Left colon (tissue), 2 donors: ENCODE data around the gene TDRKH. TPM values are rescaled to one million over a fixed set of nuclear protein-coding genes. Genes with fewer than 3 reads are reported as not detected.
A peak's percentile ranks its signal among the peaks of the same experiment; 100 is the strongest.

ENCODE experiments used
- ATAC-seq: fragments of 200-7000 bp; cut with Tn5 transposase; one replicate; pipeline ENCODE4 v1.9.1; 2020; ENCODE audit warnings: mild to moderate bottlenecking, moderate library complexity
- DNase-seq, 2 donors: peaks; one replicate each; pipeline ENCODE4 v3.0.0-alpha.2; 2020
- intact Hi-C, 2 donors: fragments of 100-400 bp; cut with DNase I in 1 of 2; cut with micrococcal nuclease in 1 of 2; formaldehyde crosslinking; loops; one replicate each; pipeline versions ENCODE4 v1.11.2 to v1.14.0; 2022; cut with DNase I, micrococcal nuclease
- total RNA-seq, 2 donors: library from RNA; stranded (reverse); fragmentation: NEBNext Ultra II Directional; extraction: Animal tissue kit (Norgen Biotek cat#: 25700); gene quantifications; one replicate each; pipeline ENCODE4 v1.2.1, GENCODE V29; 2021
- donor health status: DM: no; HTN: no; CAD: no.
- donor health status: DM: yes; HTN: yes; CAD: no.

Gene TDRKH
- total RNA-seq, 2 donors from 2014 or later, result 3.3 to 7.2 TPM

DNA sequence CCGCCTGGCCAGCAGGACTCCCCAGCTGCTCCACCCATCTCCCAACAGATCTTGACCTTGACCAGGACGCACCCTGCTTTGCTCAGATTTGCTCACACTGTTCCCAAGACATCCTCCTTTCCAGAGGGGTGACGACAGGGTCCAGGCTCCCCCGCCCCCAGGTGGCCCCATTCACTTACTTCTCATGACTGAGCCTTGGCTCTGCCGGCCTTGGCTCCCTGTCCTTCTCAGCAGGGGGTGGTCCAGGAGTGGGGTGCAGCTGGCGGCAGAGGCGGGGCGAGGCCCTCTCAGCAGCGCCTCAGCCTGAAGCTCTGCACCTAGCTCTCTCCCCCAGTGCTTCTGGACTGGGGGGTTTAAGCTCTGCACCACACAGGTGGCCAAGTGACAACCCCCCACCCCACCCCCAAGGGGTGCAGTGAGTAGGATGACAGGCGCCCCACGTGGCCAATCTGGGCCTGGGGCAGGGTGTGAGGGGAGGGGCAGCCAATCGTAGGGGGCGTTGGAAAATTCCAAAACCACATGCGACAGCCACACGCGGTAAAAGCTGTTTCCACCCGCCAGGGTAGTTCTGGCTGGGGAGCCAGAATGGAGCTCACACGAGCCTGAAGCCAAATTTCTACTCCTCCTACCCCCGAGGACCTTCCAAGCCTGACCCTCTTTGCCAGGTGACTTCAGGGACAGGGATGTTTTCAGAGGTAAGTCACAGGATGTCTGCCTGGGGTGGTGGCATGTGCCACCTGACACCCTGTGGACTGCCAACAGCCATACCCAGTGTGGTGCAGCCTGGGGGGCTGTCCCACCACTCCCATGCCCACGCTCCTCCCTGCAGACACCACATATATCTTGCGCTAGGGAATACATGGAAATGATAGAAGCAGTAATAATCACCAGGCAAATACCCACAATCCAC, 35.7 kb upstream of the TDRKH start:
- intact Hi-C loops, result no loop called here
- DNase-seq (no peak), ATAC-seq (no peak)

DNA sequence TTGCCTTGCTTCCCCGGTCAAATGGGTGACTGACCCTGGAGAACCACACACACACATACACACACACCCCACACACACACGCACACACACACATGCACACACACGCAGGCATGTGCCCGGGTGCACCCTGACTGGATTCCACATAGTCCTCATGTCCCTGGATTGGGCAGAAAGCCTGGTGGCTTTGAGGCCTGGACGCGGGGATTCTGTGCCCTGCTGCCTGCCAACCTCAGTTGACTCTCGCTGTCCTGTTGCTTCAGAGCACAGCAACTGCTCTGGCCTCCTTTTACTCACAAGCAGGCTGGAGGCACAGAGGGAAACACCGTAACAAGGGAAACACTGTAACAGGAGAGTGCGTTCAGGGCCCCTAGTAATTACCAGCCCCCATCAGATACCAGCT, 34.9 kb upstream of the TDRKH start:
- intact Hi-C loops, result no loop called here
- DNase-seq, result no peak
- no peak for ATAC-seq

DNA sequence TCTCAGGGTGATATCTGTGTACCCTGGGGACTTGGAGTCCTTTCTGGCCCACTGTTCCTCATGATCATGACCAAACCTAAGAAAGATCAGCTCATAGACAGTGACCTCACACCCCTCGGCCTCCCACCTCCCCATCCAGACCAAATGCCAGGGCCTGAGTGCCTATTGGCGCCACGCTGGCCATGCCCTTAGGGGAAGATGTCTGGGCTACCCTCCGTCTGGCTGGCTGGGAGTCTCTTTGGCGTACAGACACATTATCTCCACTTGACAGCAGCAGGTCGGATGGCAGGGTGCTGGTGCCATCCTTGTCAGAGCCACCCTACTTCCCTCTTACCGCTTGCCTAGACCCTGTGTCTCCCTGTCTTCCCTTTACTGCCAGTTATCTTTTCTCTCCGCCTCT, 32.9 kb upstream of the TDRKH start:
- intact Hi-C loops, result no loop called here
- ATAC-seq (no peak), DNase-seq (no peak)

- intact Hi-C loops, result no loop called here
- ATAC-seq (no peak), DNase-seq (no peak)
These were observed 32.1 kb upstream of the TDRKH start for GRCh38 chr1:151822404-151822803.

- intact Hi-C loops, result no loop called here
- peak; percentile 53 for ATAC-seq
- DNase-seq, result no peak
These were observed 30.6 kb upstream of the TDRKH start for GRCh38 chr1:151820940-151821339.

- intact Hi-C loops, result no loop called here
- no peak for ATAC-seq
- no peak for DNase-seq
These were observed 29.8 kb upstream of the TDRKH start for GRCh38 chr1:151819976-151820623.

GRCh38 chr1:151819227-151819835, 29.0 kb upstream of the TDRKH start:
- no peak for ATAC-seq
- DNase-seq, result no peak
- intact Hi-C loops, result no loop called here

- no peak for ATAC-seq
- DNase-seq, result no peak
- intact Hi-C loops, result no loop called here
These were observed 27.0 kb upstream of the TDRKH start for GRCh38 chr1:151817353-151817730.

- ATAC-seq (no peak), DNase-seq (no peak)
- intact Hi-C loops, result no loop called here
These were observed 26.4 kb upstream of the TDRKH start for GRCh38 chr1:151816548-151817352.

- peak in 1 of 2 donors; percentile 40 for DNase-seq
- ATAC-seq, result peak; percentile 9
- intact Hi-C loops, result no loop called here
These were observed 25.5 kb upstream of the TDRKH start for GRCh38 chr1:151815716-151816327.

GRCh38 chr1:151814971-151815545, 24.8 kb upstream of the TDRKH start:
- ATAC-seq, result no peak
- intact Hi-C loops, result no loop called here
- DNase-seq, result no peak

DNA sequence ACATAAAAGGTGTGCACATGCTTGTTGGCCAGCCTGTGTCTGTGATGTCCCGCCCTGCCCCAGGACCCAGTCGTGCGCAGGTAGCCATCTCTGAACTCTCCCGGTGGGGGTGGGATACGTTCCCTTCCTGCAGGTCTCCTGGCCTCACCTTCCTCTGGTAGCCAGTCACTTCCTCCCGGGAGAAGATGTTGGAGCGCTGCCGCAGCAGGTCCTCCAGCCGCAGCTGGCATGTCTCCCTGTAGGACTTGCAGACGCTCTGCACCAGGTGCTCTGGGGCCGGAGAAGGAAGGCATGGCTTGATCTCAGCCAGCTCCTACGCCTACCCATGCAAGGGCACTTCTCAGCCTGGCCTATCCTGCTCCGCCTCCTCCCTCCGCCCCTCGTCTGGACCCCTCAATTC, 24.1 kb upstream of the TDRKH start:
- intact Hi-C loops, result no loop called here
- DNase-seq, result no peak
- ATAC-seq, result no peak

GRCh38 chr1:151813271-151813977, 23.1 kb upstream of the TDRKH start:
- intact Hi-C loops, result no loop called here
- ATAC-seq, result no peak
- no peak for DNase-seq

DNA sequence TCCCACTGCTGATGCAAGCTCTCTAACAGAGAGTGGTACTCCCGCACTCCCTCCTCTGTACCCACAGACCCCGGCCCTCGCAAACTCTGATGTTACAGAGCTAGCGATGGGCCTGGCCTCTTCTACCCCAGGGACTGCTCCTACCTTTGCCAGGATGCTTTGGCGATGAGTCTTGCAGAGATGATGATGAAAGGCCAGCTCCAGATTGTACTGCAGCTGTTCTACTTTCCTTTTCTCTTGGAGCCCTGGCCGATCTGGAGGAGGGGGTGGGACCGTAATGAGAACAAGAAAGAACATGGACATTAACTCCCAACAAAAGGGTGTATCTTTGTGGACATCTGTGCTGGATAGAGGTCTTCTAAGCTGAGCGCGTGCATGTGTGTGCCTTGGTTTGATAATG, 20.9 kb upstream of the TDRKH start:
- intact Hi-C loops, result no loop called here
- no peak for ATAC-seq

GRCh38 chr1:151809985-151810556, 19.8 kb upstream of the TDRKH start:
- intact Hi-C loops, result no loop called here
- ATAC-seq (no peak), DNase-seq (no peak)

More for the DNA sequence above, 20.9 kb upstream of the TDRKH start:
- no peak for DNase-seq

DNA sequence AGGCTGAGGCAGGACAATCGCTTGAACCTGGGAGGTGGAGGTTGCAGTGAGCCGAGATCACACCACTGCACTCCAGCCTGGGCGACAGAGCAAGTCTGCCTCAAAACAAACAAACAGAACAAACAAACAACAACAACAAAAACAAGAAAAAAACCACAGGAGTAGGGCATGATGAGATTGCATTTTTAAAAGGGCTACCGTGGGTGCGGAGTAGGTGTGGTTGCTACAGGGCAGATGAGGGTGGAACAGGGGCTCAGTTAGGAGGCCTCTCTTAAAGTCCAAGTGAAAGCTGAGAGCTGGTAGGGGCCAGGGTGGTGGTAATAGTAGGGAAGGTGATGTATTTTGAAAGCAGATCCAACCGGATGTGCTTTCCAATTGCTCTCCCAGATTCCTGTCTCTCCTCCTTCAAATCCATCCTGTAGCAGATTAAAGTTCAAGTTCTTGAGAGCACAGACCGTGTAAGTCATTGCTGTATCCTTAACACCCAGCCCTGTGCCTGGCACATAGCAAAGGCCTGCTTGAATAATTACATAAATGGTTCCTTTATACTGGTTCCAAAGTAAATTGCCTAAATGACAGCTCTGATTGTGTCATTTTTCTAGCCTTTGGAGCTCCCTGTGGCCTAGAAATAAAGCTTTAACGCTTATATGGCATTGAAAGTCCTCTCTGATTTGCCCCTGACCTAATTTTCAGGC, 19.1 kb upstream of the TDRKH start:
- intact Hi-C loops, result no loop called here
- DNase-seq (no peak), ATAC-seq (no peak)

DNA sequence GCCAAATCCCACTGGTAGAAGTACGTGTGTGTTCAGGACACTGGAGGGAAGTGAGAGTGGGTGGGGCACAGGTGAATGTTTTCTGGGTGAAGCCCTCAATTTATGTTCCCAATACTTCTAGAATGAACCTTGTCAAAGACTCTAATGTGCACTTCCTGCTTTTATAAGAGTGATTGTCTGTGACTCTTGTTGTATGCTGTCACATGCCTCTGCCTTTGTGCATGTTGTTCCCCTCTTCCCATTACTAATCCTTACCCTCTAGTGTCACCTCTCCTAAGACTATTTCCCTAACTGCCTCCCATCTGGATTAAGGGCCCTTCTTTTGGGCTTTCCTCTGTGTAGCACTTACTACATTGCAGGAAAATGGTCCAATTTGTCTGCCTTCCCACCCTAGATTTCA, 17.5 kb upstream of the TDRKH start:
- no peak for ATAC-seq
- intact Hi-C loops, result no loop called here
- DNase-seq, result no peak
